ENCODE results near the gene LDB2. TPM values are rescaled to one million over a fixed set of nuclear protein-coding genes. Genes with fewer than 3 reads are reported as not detected.

LDB2 gene
- polyA plus RNA-seq, 3 donors = not detected

DNA sequence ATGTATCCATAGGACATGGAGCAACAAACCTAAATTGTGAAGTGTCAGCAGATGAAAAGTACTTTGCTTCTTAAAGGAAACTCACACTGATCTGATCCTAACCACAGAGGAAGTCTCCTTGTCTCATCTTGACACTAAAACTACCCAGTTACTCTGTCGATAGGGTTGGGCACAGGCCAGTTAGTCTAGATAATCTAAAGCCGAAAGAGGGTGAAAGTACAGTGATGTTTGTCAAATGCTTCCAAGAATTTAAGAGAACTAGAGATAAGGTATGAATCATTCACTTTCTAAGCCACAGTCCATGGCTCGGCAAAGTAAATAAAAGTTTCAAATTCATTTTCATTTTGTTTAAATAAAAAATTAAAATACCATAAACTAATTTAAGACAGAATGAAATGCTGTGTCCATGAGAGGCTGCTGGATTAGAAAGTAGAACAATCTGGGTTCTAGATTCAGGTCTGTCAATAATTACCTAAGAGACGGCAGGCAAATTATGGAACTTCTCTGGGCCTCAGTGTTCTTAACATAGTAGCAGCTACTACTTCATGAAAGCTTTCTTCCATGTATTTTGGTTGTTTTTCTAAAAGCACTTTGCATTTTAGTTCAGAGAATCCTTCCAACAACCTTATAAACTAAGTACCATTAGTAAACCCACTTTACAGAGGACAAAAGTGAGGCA is 176.7 kb downstream of the LDB2 start:
- Histone ChIP-seq H3K27ac (ENCODE audit: low read depth in 1 of 2, low read length in 2 of 2) (no peak overlapping the region), H3K36me3 (replicated peaks in 1 of 2; ENCODE audit: control insufficient read depth in 1 of 2, insufficient read depth in 2 of 2, low read length in 2 of 2) (no peaks in the 10 kb centered on the region), H3K4me2 (replicated peaks; ENCODE audit: extremely low read depth, low read length, poor library complexity, severe bottlenecking) (no peak overlapping the region), H3K9me3 (replicated peaks in 1 of 2; ENCODE audit: control insufficient read depth in 1 of 2, insufficient read depth in 1 of 2, low read length in 2 of 2) (peaks cover 5% of the 10 kb centered on the region in 2 donors), H4K20me1 (ENCODE audit: insufficient read depth, low read length) (no peaks in the 10 kb centered on the region), H3K4me1 (ENCODE audit: control insufficient read depth in 1 of 2, insufficient read depth in 2 of 2, low read length in 2 of 2) (no peaks in the 10 kb centered on the region), H3K9ac (ENCODE audit: insufficient read depth, low read length, poor library complexity, severe bottlenecking) (no peak overlapping the region), H3K4me3 (replicated peaks in 1 of 3; ENCODE audit: low read depth in 2 of 3, low read length in 3 of 3) (no peak overlapping the region), H3K79me2 (ENCODE audit: insufficient read depth, low read length) (no peaks in the 10 kb centered on the region), H3K27me3 (ENCODE audit: control insufficient read depth in 2 of 2, insufficient read depth in 2 of 2, low read length in 2 of 2) (no peaks in the 10 kb centered on the region), H2AFZ (ENCODE audit: insufficient read depth, low read depth, low read length, poor library complexity, severe bottlenecking) (no peak overlapping the region)
- no peak for TF ChIP-seq CTCF (IDR thresholded peaks at IDR 0.05)
- intact Hi-C loops (cut with micrococcal nuclease) = no loop called here
- no peak for DNase-seq
- no peaks in the 10 kb centered on the region for H3K27me3 Mint-ChIP-seq (ENCODE audit: low read depth in 3 of 3)
- no peak overlapping the region for H3K4me3 Mint-ChIP-seq
- no peaks in the 10 kb centered on the region for H3K36me3 Mint-ChIP-seq
- no peak overlapping the region for H3K27ac Mint-ChIP-seq
- peaks cover 3 to 11% (median 6%) of the 10 kb centered on the region in 7 donors for H3K9me3 Mint-ChIP-seq
- H3K4me1 Mint-ChIP-seq = no peaks in the 10 kb centered on the region
- WGBS (ENCODE audit: insufficient coverage) = no CpG with 5 or more reads among the region's 4 CpGs

DNA sequence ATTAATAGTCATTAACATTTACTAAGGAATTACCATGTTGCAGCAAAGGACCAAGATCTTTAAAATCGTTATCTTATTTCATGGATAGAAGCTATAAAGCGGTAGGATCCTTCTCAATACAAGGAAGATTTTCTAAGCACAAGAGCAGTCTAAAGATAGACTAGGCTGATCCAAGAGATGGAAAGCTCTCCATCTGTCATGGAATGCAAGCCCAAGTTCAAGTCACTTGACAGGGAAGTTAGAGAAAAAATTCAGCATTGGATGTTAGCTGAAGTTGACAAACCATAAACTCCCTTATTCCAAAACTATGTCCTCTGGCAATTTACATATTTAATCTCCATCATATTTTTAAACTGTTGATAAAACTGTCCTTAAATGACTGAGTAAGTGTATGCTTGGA is 177.7 kb downstream of the LDB2 start:
- no CpG with 5 or more reads among the region's 2 CpGs for WGBS (ENCODE audit: insufficient coverage)
- Histone ChIP-seq H3K79me2 (ENCODE audit: insufficient read depth, low read length) (no peaks in the 10 kb centered on the region), H3K4me1 (ENCODE audit: control insufficient read depth in 1 of 2, insufficient read depth in 2 of 2, low read length in 2 of 2) (no peaks in the 10 kb centered on the region), H3K4me3 (replicated peaks in 1 of 3; ENCODE audit: low read depth in 2 of 3, low read length in 3 of 3) (no peak overlapping the region), H2AFZ (ENCODE audit: insufficient read depth, low read depth, low read length, poor library complexity, severe bottlenecking) (no peak overlapping the region), H3K4me2 (replicated peaks; ENCODE audit: extremely low read depth, low read length, poor library complexity, severe bottlenecking) (no peak overlapping the region), H3K36me3 (replicated peaks in 1 of 2; ENCODE audit: control insufficient read depth in 1 of 2, insufficient read depth in 2 of 2, low read length in 2 of 2) (no peaks in the 10 kb centered on the region), H3K27ac (ENCODE audit: low read depth in 1 of 2, low read length in 2 of 2) (no peak overlapping the region), H3K9ac (ENCODE audit: insufficient read depth, low read length, poor library complexity, severe bottlenecking) (no peak overlapping the region), H3K27me3 (ENCODE audit: control insufficient read depth in 2 of 2, insufficient read depth in 2 of 2, low read length in 2 of 2) (no peaks in the 10 kb centered on the region), H3K9me3 (replicated peaks in 1 of 2; ENCODE audit: control insufficient read depth in 1 of 2, insufficient read depth in 1 of 2, low read length in 2 of 2) (peaks cover 5% of the 10 kb centered on the region in 2 donors), H4K20me1 (ENCODE audit: insufficient read depth, low read length) (no peaks in the 10 kb centered on the region)
- no peaks in the 10 kb centered on the region for H3K27me3 Mint-ChIP-seq (ENCODE audit: low read depth in 3 of 3)
- intact Hi-C loops (cut with micrococcal nuclease) = no loop called here
- no peaks in the 10 kb centered on the region for H3K36me3 Mint-ChIP-seq
- peaks cover 3 to 12% (median 7%) of the 10 kb centered on the region in 7 donors for H3K9me3 Mint-ChIP-seq
- no peak overlapping the region for H3K27ac Mint-ChIP-seq
- H3K4me3 Mint-ChIP-seq = no peak overlapping the region
- no peak for DNase-seq
- TF ChIP-seq CTCF (IDR thresholded peaks at IDR 0.05) = no peak
- no peaks in the 10 kb centered on the region for H3K4me1 Mint-ChIP-seq

All from CD14-positive monocyte (primary cell).